ENCODE data around the gene C1QTNF9. TPM values are rescaled to one million over a fixed set of nuclear protein-coding genes. Genes with fewer than 3 reads are reported as not detected.
A peak's percentile ranks its signal among the peaks of the same experiment; 100 is the strongest.
"Not testable (repeated sequence)": the region's sequence is repeated elsewhere in the genome, so short reads cannot be mapped to it uniquely, and the experiment has no call there.

C1QTNF9 gene
- total and polyA plus RNA-seq, 8 donors, result 0.08 to 2.3 (median 0.31) TPM; not detected in 4

- H3K9me3 ChIP-seq, result no peaks in the 10 kb centered on the region
- intact Hi-C loops (cut with DNase I; ENCODE audit: low total_unique reads), result no loop called here
Measured at GRCh38 chr13:24307211-24308067, 1.9 kb upstream of the C1QTNF9 start.

GRCh38 chr13:24308068-24308445, 1.3 kb upstream of the C1QTNF9 start:
- Histone ChIP-seq H3K27me3 (no peaks in the 10 kb centered on the region), H3K4me1 (peaks cover 21 to 35% (median 26%) of the 10 kb centered on the region in 4 donors), H3K9me3 (no peaks in the 10 kb centered on the region), H3K36me3 (peaks cover 0 to 28% (median 24%) of the 10 kb centered on the region in 4 donors), H3K4me3 (no peak overlapping the region), H3K27ac (no peak overlapping the region)
- intact Hi-C loops (cut with DNase I; ENCODE audit: low total_unique reads), result no loop called here
- DNase-seq, result no peak
- 66 to 89% (median 82%) methylated on average over 31 to 33 of the region's 33 CpGs for WGBS, 5 donors
- TF ChIP-seq CTCF (IDR thresholded peaks at IDR 0.05) (no peak), EP300 (IDR thresholded peaks at IDR 0.05) (no peak), POLR2AphosphoS5 (IDR thresholded peaks at IDR 0.05) (no peak), POLR2A (IDR thresholded peaks at IDR 0.05) (no peak)

More at GRCh38 chr13:24307211-24308067, 1.9 kb upstream of the C1QTNF9 start:
- no peak for TF ChIP-seq EP300 (IDR thresholded peaks at IDR 0.05)
- TF ChIP-seq POLR2AphosphoS5 (IDR thresholded peaks at IDR 0.05), result peak in 2 of 3 donors; percentile 65 to 77
- H3K27me3 ChIP-seq, result no peaks in the 10 kb centered on the region
- peak; percentile 62 to 73 for DNase-seq
- no peak overlapping the region for H3K4me3 ChIP-seq
- peaks cover 21 to 35% (median 26%) of the 10 kb centered on the region in 4 donors for H3K4me1 ChIP-seq
- WGBS, 5 donors, result 41 to 65% (median 51%) methylated on average over 23 to 27 of the region's 27 CpGs
- H3K36me3 ChIP-seq, result peaks cover 0 to 34% (median 30%) of the 10 kb centered on the region in 4 donors
- H3K27ac ChIP-seq, result peak overlapping the region in 2 of 5 donors; percentile 35 to 48

GRCh38 chr13:24308488-24309020, 826 bp upstream of the C1QTNF9 start:
- intact Hi-C loops (cut with DNase I; ENCODE audit: low total_unique reads), result no loop called here
- WGBS, 5 donors, result 84 to 90% (median 88%) methylated on average over 20 to 37 of the region's 37 CpGs
- H3K27me3 ChIP-seq, result no peaks in the 10 kb centered on the region
- no peak overlapping the region for H3K4me3 ChIP-seq
- H3K27ac ChIP-seq, result no peak overlapping the region
- DNase-seq, result no peak
- TF ChIP-seq EP300 (IDR thresholded peaks at IDR 0.05) (no peak), POLR2AphosphoS5 (IDR thresholded peaks at IDR 0.05) (no peak), POLR2A (IDR thresholded peaks at IDR 0.05) (no peak), CTCF (IDR thresholded peaks at IDR 0.05) (no peak)
- peaks cover 0 to 23% (median 19%) of the 10 kb centered on the region in 4 donors for H3K36me3 ChIP-seq
- H3K9me3 ChIP-seq, result no peaks in the 10 kb centered on the region
- H3K4me1 ChIP-seq, result peaks cover 21 to 35% (median 26%) of the 10 kb centered on the region in 4 donors

GRCh38 chr13:24313439-24313838, 4.1 kb downstream of the C1QTNF9 start:
- no peak overlapping the region for H3K4me3 ChIP-seq
- peaks cover 0 to 3% (median under 1%) of the 10 kb centered on the region in 4 donors for H3K4me1 ChIP-seq
- 38 to 52% (median 47%) methylated on average over 5 of the region's 5 CpGs for WGBS, 5 donors
- H3K36me3 ChIP-seq, result no peaks in the 10 kb centered on the region
- no peak overlapping the region for H3K27ac ChIP-seq
- TF ChIP-seq POLR2AphosphoS5 (IDR thresholded peaks at IDR 0.05) (no peak), CTCF (IDR thresholded peaks at IDR 0.05) (no peak), EP300 (IDR thresholded peaks at IDR 0.05) (no peak), POLR2A (IDR thresholded peaks at IDR 0.05) (no peak)
- DNase-seq, result peak in 1 of 2 donors; percentile 40
- no peaks in the 10 kb centered on the region for H3K27me3 ChIP-seq
- intact Hi-C loops (cut with DNase I; ENCODE audit: low total_unique reads), result no loop called here
- H3K9me3 ChIP-seq, result no peaks in the 10 kb centered on the region

- 79 to 98% (median 83%) methylated on average over 5 to 9 of the region's 10 CpGs for WGBS, 5 donors
- H3K4me1 ChIP-seq; DNase-seq; H3K9me3 ChIP-seq; H3K36me3 ChIP-seq; H3K27me3 ChIP-seq; H3K27ac ChIP-seq; H3K4me3 ChIP-seq; intact Hi-C loops (cut with DNase I; ENCODE audit: low total_unique reads): not testable (repeated sequence)
Measured at GRCh38 chr13:24317835-24318234, 8.5 kb downstream of the C1QTNF9 start.

- H3K27ac ChIP-seq; H3K4me3 ChIP-seq; H3K9me3 ChIP-seq; H3K4me1 ChIP-seq; intact Hi-C loops (cut with DNase I; ENCODE audit: low total_unique reads); DNase-seq; H3K36me3 ChIP-seq: not testable (repeated sequence)
- peaks cover 0 to 11% (median 0%) of the 10 kb centered on the region in 3 donors for H3K27me3 ChIP-seq
- WGBS, 5 donors, result 68 to 90% (median 81%) methylated on average over 4 of the region's 4 CpGs
Measured at GRCh38 chr13:24318878-24319277, 9.5 kb downstream of the C1QTNF9 start.

- H3K9me3 ChIP-seq; DNase-seq; H3K4me3 ChIP-seq; intact Hi-C loops (cut with DNase I; ENCODE audit: low total_unique reads); H3K27ac ChIP-seq; H3K36me3 ChIP-seq; H3K4me1 ChIP-seq: not testable (repeated sequence)
- 83 to 92% (median 87%) methylated on average over 6 of the region's 6 CpGs for WGBS, 5 donors
- peaks cover 0 to 11% (median 0%) of the 10 kb centered on the region in 3 donors for H3K27me3 ChIP-seq
Measured at GRCh38 chr13:24319641-24320040, 10.3 kb downstream of the C1QTNF9 start.

- H3K4me1 ChIP-seq; intact Hi-C loops (cut with DNase I; ENCODE audit: low total_unique reads); H3K9me3 ChIP-seq; H3K27ac ChIP-seq; H3K4me3 ChIP-seq; DNase-seq; H3K36me3 ChIP-seq: not testable (repeated sequence)
- WGBS, 5 donors, result 88 to 95% (median 90%) methylated on average over 7 to 8 of the region's 8 CpGs
- peaks cover 0 to 11% (median 0%) of the 10 kb centered on the region in 3 donors for H3K27me3 ChIP-seq
Measured at GRCh38 chr13:24321416-24321815, 12.0 kb downstream of the C1QTNF9 start.
